ENCODE results near the gene CALB2.

GRCh38 chr16:71413341-71413740 is 54.8 kb downstream of the CALB2 start:
- TF ChIP-seq EZH2 (IDR thresholded peaks at IDR 0.05; ENCODE audit: borderline replicate concordance, low read depth, low read length, poor library complexity, severe bottlenecking) (no peak), CTCF (conservative IDR thresholded peaks at IDR 0.05; ENCODE audit: low read depth, low read length) (no peak)

Data from A673 (cell line).